HG02870 (cell line): ENCODE results near the gene NOTO.
A peak's percentile ranks its signal among the peaks of the same experiment; 100 is the strongest.
"Not testable (repeated sequence)": the region's sequence is repeated elsewhere in the genome, so short reads cannot be mapped to it uniquely, and the experiment has no call there.

ENCODE experiments used
- ATAC-seq: cut with Tn5 transposase; IDR thresholded peaks from one replicate; pipeline ENCODE4 v1.9.1; 2021; ENCODE audit warnings: mild to moderate bottlenecking, moderate library complexity; ENCODE audit not compliant: unreplicated experiment

NOTO gene

DNA sequence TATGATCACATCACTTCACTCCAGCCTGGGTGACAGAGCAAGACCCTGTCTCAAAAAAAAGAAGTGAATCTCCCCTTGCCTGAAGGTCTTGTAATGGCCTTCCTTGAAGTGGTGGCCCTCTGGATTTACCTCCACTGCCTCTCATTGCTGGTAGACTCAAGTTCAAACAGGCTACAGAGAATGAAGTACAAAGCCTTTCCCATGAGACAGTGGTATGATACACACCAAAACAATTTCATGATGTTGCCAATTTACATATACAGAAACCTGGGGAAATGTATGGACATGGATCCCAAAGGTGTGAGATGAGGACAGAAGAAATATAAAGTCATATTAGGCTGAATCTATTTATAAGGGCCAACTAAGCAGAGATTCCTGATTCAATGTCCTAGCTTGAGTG is 4.8 kb upstream of the NOTO start:
- ATAC-seq = no peak

DNA sequence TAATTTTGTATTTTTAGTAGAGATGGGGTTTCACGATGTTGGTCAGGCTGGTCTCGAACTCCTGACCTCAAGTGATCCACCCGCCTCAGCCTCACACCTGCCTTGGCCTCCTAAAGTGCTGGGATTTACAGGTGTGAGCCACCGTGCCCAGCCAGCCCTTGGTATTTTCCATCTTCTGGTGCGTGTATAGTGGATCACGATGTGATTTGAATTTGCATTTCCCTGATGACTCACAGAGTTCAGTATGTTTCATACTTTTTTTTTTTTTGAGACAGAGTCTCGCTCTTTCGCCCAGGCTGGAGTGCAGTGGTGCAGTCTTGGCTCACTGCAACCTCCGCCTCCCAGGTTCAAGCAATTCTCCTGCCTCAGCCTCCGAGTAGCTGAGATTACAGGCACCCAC is 2.1 kb upstream of the NOTO start:
- ATAC-seq = not testable (repeated sequence)

DNA sequence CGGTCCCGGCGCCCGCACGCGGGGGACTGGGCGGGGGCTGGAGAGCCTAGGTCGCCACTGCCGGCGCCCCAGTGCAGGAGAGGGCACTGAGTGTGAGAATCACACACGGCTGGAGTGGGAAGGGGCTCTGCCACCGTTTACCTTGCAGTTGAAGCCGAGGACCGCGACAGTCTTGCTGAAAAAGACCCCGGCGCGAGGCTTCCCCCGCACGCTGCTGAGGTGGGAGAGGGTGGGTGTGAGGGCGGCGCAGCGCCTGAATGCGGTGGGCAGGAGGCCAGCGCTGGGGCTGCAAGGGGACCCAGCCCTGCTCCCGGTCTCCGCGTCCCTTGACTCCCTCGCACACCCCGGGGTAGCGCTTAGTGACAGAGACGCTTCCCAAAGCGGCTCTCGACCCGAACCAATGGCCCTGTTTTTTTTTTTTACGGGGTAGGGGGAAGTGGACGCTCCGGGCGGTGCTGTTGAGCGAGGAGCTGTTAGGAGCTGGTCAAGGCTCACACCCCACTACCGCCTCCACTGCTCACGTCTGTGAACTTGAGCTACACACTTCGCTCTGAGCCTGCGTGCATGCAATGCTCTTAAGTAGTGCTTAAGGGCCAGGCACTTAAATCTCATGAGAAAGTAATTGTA is 794 bp downstream of the NOTO start:
- no peak for ATAC-seq

DNA sequence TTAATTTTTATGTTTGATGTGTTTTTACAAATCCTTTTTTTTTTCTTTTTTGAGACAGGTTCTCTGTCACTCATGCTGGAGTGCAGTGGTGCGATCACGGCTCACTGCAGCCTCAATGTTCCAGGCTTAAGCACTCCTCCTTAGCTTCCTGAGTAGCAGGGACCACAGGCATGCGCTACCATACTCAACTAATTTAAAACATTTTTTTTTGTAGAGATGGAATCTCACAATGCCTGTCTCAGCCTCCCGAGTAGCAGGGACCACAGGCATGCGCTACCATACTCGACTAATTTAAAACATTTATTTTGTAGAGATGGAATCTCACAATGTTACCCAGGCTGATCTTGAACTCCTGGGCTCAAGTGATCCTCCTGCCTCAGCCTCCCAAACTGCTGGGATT is 3.2 kb downstream of the NOTO start:
- no peak for ATAC-seq

DNA sequence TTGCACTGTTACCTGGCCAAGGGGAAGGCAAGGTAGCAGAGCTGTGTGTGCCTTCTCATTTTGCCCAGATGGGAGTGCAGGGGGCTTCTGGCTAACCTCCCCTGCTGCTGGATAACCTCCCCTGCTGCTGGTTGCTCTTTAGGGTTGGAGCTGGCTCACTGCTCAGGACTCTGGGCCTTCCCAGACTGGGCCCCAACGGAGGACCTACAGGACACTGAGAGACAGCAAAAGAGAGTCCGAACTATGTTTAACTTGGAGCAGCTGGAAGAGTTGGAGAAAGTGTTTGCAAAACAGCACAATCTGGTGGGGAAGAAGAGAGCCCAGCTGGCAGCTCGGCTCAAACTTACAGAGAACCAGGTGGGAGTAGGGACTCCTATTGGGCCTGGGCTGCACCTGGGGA is 5.9 kb downstream of the NOTO start:
- no peak for ATAC-seq

DNA sequence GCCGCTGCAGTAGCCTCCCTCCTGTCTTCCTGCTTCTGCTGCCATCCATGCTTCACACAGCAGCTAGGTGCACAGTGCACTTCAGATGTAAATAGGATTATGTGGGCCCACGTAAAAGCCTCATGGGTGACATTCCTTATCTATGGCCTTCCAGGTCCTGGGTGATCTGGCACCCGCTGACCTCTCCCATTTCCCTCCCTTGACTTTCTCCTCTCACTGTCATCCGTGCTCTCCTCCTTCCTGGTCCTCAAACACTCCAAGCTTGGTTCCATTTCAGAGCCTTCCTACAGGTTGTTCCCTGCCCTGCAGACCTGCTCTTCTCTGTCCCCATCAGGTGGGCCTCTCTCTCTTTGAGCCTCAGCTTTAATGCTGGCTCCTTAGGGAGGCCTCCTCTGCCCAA is 7.6 kb downstream of the NOTO start:
- no peak for ATAC-seq

DNA sequence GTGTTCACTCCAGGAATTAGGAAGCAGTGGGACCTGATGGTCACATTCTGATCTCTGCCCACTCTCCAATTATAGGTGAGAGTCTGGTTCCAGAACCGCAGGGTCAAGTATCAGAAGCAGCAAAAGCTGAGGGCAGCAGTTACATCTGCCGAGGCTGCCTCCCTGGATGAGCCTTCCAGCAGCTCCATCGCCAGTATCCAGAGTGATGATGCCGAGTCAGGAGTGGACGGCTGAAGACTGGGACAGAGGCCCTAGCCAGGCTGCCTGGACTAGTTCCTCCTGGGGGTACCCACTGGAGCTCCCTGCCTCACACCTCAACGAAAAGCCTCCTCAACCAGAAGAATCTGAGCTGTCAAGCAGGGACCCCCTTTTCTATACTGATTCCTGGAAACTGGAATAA is 8.3 kb downstream of the NOTO start:
- ATAC-seq = no peak

DNA sequence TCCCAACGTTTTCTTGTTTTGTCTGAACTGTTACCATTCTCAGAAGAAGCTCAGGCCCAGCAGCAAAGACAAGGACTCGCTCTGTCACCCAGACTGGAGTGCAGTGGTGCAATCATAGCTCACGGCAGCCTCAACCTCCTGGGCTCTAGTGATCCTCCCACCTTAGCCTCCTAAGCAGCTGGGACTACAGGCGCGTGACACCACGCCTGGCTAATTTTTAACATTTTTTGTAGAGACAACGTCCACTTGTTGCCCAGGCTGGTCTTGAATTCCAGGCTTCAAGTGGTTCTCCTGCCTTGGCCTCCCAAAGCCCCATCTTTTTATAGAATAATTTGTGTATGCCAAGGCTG is 9.7 kb downstream of the NOTO start:
- no peak for ATAC-seq

DNA sequence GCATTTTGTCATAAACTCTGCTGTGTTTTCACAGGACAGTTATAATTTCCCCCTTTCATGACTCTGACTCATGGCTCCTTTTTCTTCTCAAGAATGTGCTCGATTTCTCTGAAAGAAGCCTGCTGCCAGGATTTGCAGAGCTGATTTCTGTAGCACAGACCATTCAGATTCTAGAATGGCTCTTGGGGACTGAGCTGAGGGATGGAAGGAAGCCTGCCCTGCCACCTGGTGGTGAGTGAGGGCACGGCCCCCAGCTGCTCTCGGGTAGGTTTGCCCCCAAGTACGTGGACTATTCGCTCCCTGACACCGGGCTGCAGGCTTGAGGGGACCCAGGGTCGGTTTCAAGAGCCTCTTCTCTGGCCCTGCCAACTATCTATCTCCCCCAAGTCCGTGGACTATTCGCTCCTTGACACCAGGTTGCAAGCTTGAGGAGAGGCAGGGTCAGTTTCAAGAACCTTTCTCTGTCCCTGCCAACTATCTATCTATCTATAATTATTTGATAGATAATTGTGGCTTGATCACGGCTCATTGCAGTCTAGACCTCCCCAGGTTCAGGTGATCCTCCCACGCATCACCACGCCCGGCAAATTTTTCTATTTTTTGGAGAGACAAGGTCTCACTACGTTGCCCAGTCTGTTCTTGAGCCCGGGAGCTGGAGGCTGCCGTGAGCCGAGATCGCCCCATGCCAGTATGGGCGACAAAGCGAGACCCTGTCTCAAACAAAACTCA is 10.2 kb downstream of the NOTO start:
- ATAC-seq = peak; percentile 62

DNA sequence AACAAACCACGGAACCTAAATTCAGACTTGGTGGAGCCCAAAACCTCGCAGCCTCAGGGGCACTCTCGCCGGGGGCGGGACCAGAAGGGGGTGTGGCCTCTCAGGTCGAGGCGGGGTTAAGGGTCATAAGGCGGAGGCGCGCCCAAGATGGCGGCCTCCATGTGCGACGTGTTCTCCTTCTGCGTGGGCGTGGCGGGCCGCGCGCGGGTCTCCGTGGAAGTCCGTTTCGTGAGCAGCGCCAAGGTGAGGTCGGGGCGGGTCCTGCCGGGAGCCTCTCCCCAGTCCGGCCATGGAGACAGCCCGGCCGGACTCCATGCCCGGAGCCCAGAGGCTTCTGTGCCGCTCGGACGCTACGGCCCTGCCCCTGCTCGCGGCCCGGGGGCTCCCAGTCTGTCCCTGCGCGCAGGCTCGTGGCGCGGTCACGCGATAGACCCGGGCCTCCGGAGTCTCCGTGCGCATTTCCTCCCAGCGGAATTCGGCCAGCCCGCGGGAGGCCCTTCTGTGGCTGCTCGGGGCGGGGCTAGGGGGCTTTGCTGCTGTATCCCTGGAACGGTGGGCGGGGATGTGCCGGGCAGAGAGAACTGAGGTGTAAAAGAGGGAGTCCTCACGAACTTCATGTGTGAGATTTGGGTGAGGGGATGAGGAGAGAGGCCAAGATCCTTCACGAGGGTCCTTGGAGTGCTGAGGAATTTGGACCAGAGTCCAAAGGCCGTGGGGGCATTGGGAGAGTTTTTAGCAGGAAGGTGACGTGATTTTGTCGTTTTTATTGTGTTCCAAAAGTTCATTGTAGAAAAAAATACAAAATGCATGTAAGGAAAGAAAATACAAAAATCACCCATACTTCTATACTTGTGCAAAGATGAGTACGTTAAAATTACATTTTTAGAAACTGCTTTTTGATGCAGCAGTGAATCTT is 12.0 kb downstream of the NOTO start, which contains the start of gene SMYD5:
Gene SMYD5 (plus strand): TSS at position 126 of the 916 bp plus-strand sequence. CDS start 22 bp downstream, at position 148.
- peak; percentile 92 for ATAC-seq

DNA sequence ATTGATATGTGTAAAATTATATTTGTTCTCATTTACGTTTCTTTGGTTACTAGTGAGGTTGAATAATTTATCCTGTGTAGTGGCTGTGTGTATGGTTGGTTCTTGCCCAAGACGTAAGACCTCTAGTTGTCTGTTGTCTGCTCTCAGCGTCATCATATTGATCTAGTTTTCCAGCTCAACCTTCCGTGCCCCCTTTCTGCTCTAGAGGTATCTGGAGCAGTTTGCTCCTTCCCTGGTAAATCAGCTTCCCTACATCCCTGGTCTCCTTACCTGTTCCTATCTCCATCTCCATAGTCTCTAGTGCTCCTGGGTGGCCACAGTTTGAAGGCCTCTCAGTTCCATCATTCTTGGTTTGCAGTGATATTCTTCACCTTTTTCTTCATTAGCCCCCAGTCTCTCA is 12.9 kb downstream of the NOTO start:
- ATAC-seq = no peak

DNA sequence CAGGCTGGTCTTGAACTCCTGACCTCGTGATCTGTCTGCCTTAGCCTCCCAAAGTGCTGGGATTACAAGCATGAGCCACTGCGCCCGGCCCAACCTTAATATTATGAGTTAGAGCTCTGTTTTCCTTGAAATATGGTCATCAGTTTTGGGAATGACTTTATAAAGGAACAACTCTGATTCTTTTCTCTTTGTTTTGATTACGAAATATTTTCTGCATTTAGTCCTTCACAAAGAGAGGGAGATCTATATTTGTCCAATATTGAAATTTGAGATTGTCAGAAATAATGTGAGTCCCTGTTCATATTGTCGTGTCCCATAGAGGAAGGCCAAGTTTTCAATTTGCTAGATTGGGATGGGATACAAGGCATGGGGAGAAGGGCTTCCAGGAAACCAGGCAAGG is 14.8 kb downstream of the NOTO start:
- ATAC-seq = no peak

DNA sequence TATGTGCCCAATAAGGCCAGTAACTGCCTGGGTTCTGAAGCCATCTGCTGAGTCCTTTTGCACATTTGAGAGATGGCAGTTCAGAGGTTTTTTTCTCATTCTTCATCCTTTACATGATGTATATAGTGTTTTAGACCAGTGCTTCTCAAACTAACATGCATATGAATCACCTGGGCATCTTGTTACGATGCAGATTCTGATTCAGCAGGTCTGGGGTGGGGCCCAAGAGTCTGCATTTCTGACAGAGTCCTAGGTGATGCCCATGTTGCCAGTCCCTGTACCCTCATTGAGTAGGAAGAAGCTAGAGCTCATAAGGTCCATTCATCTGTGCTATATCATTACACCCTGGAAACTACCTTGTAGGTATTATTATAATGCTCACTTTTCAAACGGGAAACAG is 15.5 kb downstream of the NOTO start:
- no peak for ATAC-seq

DNA sequence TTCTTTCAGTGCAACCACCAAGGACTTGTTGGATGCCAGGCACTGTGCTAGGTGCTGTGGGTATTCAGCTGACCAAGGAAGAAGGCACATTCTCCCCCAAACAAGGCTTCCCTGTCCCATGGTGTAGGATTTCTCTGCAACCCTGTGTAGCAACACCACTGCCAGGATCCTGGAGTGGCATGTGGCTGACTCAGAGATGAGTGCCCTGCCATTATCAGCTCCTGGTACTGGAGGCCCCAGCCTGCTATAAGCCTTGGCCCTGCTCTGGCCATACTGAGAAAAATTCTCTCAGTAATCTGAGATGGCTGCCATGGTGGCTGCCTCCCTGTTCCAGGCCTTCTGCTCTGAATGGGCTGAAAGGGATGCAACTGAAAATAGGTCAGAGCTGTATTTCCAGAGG is 15.9 kb downstream of the NOTO start:
- no peak for ATAC-seq

DNA sequence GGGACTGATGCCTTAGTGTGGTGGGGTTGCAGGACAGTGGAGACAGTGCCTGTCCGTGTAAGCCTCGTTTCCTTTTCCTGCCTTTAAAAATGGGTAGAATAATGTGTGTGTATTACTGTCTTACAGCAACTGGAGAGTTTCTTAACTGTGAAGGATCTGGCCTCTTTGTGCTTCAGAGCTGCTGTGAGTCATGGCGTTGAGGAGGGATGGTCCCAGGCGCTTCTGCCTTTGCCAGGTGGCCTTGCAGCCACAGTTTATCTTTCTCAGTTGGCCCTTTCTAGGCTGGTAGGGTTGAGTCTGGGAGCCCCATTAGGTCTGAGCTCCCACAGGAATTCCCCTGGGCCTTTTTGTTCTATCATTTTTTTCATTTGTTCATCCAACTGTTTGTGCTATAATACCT is 21.4 kb downstream of the NOTO start:
- no peak for ATAC-seq

DNA sequence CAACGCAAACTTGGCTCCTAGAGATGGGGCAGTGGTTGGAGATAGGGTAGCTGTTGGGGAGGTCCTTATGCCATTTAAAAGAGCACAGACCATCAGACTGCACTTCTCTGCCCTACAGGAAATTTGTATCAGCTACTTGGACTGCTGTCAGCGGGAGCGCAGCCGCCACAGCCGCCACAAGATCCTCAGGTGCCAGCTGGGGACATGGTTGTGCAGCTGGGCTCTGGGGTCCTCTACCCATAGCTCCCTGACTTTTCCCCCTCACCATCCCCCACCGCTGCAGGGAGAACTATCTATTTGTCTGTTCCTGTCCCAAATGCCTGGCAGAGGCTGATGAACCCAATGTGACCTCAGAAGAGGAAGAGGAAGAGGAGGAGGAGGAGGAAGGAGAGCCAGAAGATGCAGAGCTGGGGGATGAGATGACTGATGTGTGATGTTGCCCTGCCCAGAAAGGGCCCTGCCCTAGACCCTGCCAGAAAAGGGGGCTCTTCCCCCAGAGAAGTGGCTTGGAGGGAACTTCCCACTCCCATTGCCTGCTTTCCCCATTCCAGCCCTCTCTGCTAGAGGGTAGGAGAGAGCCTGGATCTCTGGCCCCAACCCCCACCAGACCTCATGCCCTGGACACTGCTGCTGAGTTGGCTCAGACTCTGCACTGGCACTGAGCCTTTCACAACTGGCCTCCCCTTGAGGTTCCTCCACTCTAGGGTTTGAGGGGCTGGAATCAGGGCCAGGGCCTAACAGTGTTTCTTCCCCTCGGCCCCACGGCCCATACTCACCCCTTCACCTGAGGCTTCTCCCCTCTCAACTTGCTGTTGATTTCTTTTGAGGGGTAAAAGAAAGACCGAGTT is 23.4 kb downstream of the NOTO start:
- no peak for ATAC-seq

DNA sequence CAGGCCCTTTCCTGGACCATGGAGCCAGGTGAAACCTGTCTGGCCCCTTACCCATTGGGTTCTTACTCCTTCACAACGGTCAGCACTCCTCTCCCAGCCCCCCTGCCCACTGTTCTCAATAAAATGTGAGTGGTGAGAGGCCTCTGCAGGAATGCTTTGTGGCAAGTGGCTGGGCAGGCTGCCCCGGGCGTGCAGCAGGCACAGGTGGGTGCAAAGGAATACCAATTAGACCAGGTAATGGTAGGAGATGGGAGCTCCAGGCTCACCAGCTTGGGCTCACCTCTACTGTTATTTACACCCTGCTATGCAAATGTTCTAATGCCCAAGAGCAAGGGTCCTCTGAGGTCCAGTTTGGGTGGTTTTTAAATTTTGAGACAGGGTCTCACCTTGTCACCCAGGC is 24.7 kb downstream of the NOTO start:
- no peak for ATAC-seq

DNA sequence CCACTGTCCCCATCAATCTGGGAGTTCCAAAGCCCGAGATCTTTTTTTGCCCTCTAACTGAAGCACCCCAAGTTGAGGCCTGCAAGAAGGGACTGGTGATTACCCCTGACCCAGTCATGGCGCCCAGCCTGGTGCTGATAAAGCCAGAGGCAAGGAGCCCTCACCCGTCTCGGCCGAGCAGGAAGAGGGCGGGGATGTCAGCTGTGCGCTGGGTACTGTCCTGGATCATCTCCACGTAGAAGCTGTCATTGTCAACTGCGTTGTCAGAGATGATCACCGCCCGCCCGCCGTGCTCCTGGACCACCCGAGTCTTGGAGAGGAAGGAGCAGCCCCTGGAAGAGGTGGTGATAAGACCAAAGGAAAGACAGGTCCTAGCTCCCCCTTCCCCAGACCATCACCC is 26.3 kb downstream of the NOTO start:
- ATAC-seq = no peak

DNA sequence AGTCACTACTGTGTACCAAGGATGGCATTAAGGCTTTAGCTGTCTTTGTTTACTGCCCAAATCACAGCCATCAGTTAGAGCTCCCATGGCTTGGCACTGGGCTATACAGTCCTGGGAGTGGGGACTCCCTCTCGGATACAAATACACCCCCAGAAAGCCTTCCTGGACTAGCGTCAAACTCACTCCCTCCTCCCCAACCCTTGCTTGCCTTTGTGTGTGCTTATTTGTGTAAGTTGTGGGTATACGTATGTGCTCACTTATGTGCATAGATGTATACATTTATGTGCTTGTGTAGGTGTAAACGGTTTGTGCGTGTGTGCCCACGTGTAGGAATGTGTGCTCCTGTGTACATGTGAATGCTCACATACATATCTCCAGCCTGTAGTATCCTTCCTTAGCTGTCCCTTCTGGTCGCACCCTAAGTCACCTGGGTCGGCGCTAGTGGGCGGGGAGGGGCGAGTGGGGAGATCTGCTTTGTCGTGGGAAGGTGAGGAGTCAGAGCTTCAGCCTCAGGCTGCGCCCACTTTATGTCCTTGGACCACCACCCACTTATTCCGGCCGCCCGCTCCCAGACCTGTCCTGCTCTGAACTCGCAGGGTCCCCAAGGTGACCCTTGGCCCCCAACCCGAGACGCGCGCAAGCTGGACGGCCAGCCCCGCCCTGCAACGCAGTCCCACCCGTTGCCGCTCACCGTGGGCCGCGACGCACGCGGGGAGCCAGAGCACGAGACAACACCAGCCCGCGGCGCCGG is 30.2 kb downstream of the NOTO start:
- ATAC-seq = peak; percentile 7
